GM12878 (cell line): ENCODE data around the gene EYS. TPM values are rescaled to one million over a fixed set of nuclear protein-coding genes. Genes with fewer than 3 reads are reported as not detected.

ENCODE experiments used
- ATAC-seq: fragments of 200-7000 bp; cut with Tn5 transposase; 3 replicates; pipeline ENCODE4 v1.9.1; 2020; ENCODE audit warnings: mild to moderate bottlenecking, moderate library complexity
- BruUV-seq: library from RNA; stranded (reverse); fragments of 400-500 nt; replicated peaks from 2 replicates; lab custom pipeline; 2021; lab: Mats Ljungman, UMichigan
- CTCF ChIA-PET: fragments of 300-600 bp; sonication (Branson Sonifier 250); formaldehyde crosslinking; extraction: SDS; loops from one replicate; lab custom pipeline; 2021; ENCODE audit warnings: inconsistent platforms; lab: Yijun Ruan, JAX
- POLR2A ChIA-PET: fragments of 350-600 bp; formaldehyde crosslinking; extraction: SDS; loops from one replicate; lab custom pipeline; 2021; ENCODE audit warnings: inconsistent platforms; lab: Charles Lee
- RAD21 ChIA-PET: fragments of 300-600 bp; sonication (Branson Sonifier 250); formaldehyde crosslinking; loops from one replicate; lab custom pipeline; 2023; ENCODE audit warnings: antibody characterized with exemption; ENCODE audit not compliant: unreplicated experiment; lab: Charles Lee
- SMC1A ChIA-PET: fragments of 300-600 bp; sonication (Branson Sonifier 250); formaldehyde crosslinking; loops from one replicate; lab custom pipeline; 2023; ENCODE audit not compliant: unreplicated experiment, uncharacterized antibody; lab: Charles Lee
- DNase-seq: peaks from one replicate; pipeline ENCODE4 v3.0.0-alpha.2; 2011; ENCODE audit warnings: low read depth, low spot score
- FAIRE-seq: peaks from 3 replicates; lab custom pipeline; 2011; peaks lifted over from hg19 to GRCh38; lab: Jason Lieb, UNC
- H2AFZ ChIP-seq: 2 replicates; pipeline ENCODE4 v1.6.0; 2011; ENCODE audit warnings: low read depth, low read length, control low read depth; ENCODE audit not compliant: control insufficient read depth
- H3K27ac ChIP-seq: 2 replicates; pipeline ENCODE4 v1.5.1; 2011; ENCODE audit warnings: control low read depth; ENCODE audit not compliant: control insufficient read depth, insufficient read depth
- H3K27me3 ChIP-seq, 2 experiments: replicated peaks in 1 of 2; 2 replicates each; pipeline versions ENCODE4 v1.6.0 to v1.6.1; 2011; ENCODE audit warnings: low read length in 1 of 2; ENCODE audit not compliant: control insufficient read depth in 2 of 2, insufficient read depth in 2 of 2
- H3K36me3 ChIP-seq, 2 experiments: 2 replicates each; pipeline ENCODE4 v1.5.1; 2011; ENCODE audit warnings: low read length in 1 of 2; ENCODE audit not compliant: control insufficient read depth in 2 of 2, insufficient read depth in 2 of 2
- H3K4me1 ChIP-seq: 2 replicates; pipeline ENCODE4 v1.6.1; 2011; ENCODE audit warnings: mild to moderate bottlenecking, low read length, moderate library complexity, mixed read lengths; ENCODE audit not compliant: control insufficient read depth, insufficient read depth
- H3K4me2 ChIP-seq: 2 replicates; pipeline ENCODE4 v1.6.0; 2011; ENCODE audit warnings: control low read depth; ENCODE audit not compliant: control insufficient read depth, insufficient read depth
- H3K4me3 ChIP-seq: fragments of 200-600 bp; sonication (generic); 2 replicates; pipeline ENCODE4 v1.5.1; 2016
- H3K79me2 ChIP-seq: 2 replicates; pipeline ENCODE4 v1.6.0; 2011; ENCODE audit warnings: low read length; ENCODE audit not compliant: control insufficient read depth, insufficient read depth
- H3K9ac ChIP-seq: 2 replicates; pipeline ENCODE4 v1.8.0; 2011; ENCODE audit warnings: low read length, control low read depth, mixed read lengths; ENCODE audit not compliant: control insufficient read depth, insufficient read depth
- H3K9me3 ChIP-seq: replicated peaks from 3 replicates; pipeline ENCODE4 v1.5.1; 2011; ENCODE audit warnings: mild to moderate bottlenecking, low read length; ENCODE audit not compliant: control insufficient read depth, insufficient read depth
- H4K20me1 ChIP-seq: 2 replicates; pipeline ENCODE4 v1.6.0; 2011; ENCODE audit not compliant: control insufficient read depth, insufficient read depth
- ELK1 ChIP-seq: IDR thresholded peaks from 2 replicates; pipeline ENCODE4 v1.6.1; 2012; ENCODE audit warnings: low read depth, low read length, improper control_type of control experiment
- MLLT1 ChIP-seq: fragments of 450-650 bp; IDR thresholded peaks from 2 replicates; pipeline ENCODE4 v1.6.1; 2016; ENCODE audit warnings: mild to moderate bottlenecking
- RAD21 ChIP-seq: IDR thresholded peaks from 2 replicates; pipeline ENCODE4 v1.6.1; 2011; ENCODE audit warnings: mild to moderate bottlenecking, low read depth, low read length, moderate library complexity; ENCODE audit not compliant: insufficient read depth
- TAF1 ChIP-seq: IDR thresholded peaks from 2 replicates; pipeline ENCODE4 v1.6.1; 2011; ENCODE audit warnings: mild to moderate bottlenecking, low read depth, low read length, borderline replicate concordance
- in situ Hi-C: fragments of 300-500 bp; cut with MboI; formaldehyde crosslinking; loops from 9 replicates; pipeline ENCODE4 v1.14.3; 2018; ENCODE audit warnings: mixed read lengths
- intact Hi-C: fragments of 100-400 bp; cut with micrococcal nuclease; formaldehyde crosslinking; loops from one replicate; pipeline ENCODE4 v1.14.2; 2022; ENCODE audit not compliant: unreplicated experiment
- polyA plus RNA-seq, 11 experiments: library from polyadenylated mRNA; depleted of rRNA in 4 of 11; unstranded in 6 of 11; stranded (reverse) in 5 of 11; fragments of >200 nt; fragmentation: Nextera tagmentation in 4 of 11; fragmentation: Illumina TruSeq in 1 of 11; extraction: Ambion mirVana in 4 of 11; extraction: Trizol in 1 of 11; gene quantifications; 1 replicate in 1 of 11; 2 replicates in 10 of 11; pipeline versions ENCODE4 v1.2.1 to v1.2.3, GENCODE V29; 2011 to 2016; ENCODE audit warnings: inconsistent platforms in 2 of 11, missing spikeins in 2 of 11, low read depth in 1 of 11
- total RNA-seq, 4 experiments: library from RNA; depleted of rRNA in 3 of 4; stranded (reverse); fragments of >200 nt in 3 of 4; fragmentation: Illumina TruSeq in 1 of 4; extraction: Trizol in 1 of 4; gene quantifications; 2 replicates each; pipeline versions ENCODE4 v1.2.1 to v1.2.3, GENCODE V29; 2013 to 2021

The EYS gene
- total and polyA plus RNA-seq, 10 of the 15 experiments (the other 5 are each of a cell fraction or from before 2014, with no cell fraction given) = under 0.01 to 0.14 (median 0.02) TPM; not detected in 1

GRCh38 chr6:63709148-63709547 lies 1997.9 kb downstream of the EYS start:
- no peak for ATAC-seq
- Histone ChIP-seq H3K79me2 (no peaks in the 10 kb centered on the region), H3K4me1 (no peaks in the 10 kb centered on the region), H4K20me1 (no peaks in the 10 kb centered on the region), H3K27ac (no peak overlapping the region), H2AFZ (no peak overlapping the region), H3K4me3 (no peak overlapping the region), H3K4me2 (no peak overlapping the region), H3K9ac (no peak overlapping the region), H3K9me3 (no peaks in the 10 kb centered on the region)
- SMC1A ChIA-PET = interaction anchor here (1.7 kb wide), 1 partner anchor 357 kb away, joined by 3 read pairs; no protein-coding TSS in a partner anchor
- intact Hi-C loops = no loop called here
- TF ChIP-seq ELK1 = no peak
- no peak for TF ChIP-seq MLLT1
- TF ChIP-seq RAD21 = no peak
- no peak for TF ChIP-seq TAF1
- TF ChIP-seq, all 136 proteins: peak for 0
- in situ Hi-C loops = no loop called here
- BruUV-seq = no TSS peak
- DNase-seq = no peak
- FAIRE-seq = peak; percentile 65
- RAD21 ChIA-PET = no interaction called here
- POLR2A ChIA-PET = interaction anchor here (1.2 kb wide), 1 partner anchor 17 kb away, joined by 3 read pairs; no protein-coding TSS in a partner anchor
- Histone ChIP-seq H3K27me3 (no peaks in the 10 kb centered on the region), H3K36me3 (peaks cover 3 to 35% of the 10 kb centered on the region in 2 experiments)
- CTCF ChIA-PET = interaction anchor here (1.4 to 2.3 kb wide), 2 partner anchors 55 to 111 kb away, joined by 3 to 6 read pairs; no protein-coding TSS in a partner anchor
